HEK293 (cell line): ENCODE results near the gene NANS.

Experiments used
- CTCF ChIA-PET: fragments of 350-600 bp; formaldehyde crosslinking; extraction: SDS; loops from one replicate; lab custom pipeline; 2021; ENCODE audit warnings: antibody characterized with exemption; lab: Yijun Ruan, JAX
- POLR2A ChIA-PET: fragments of 300-600 bp; formaldehyde crosslinking; extraction: SDS; loops from one replicate; lab custom pipeline; 2020; ENCODE audit warnings: antibody characterized with exemption, inconsistent platforms; lab: Yijun Ruan, JAX
- H3K27ac ChIP-seq: fragments of 200-500 bp; sonication (Bioruptor generic); 2 replicates; pipeline ENCODE4 v1.5.1; 2014; ENCODE audit warnings: low read depth, low read length, control low read depth, inconsistent platforms; ENCODE audit errors: extremely low read depth
- H3K36me3 ChIP-seq, 2 experiments: fragments of 200-500 bp in 1 of 2; sonication (Bioruptor generic) in 1 of 2; 1 replicate in 1 of 2; 2 replicates in 1 of 2; pipeline ENCODE4 v1.5.1; 2014 to 2017; ENCODE audit warnings: inconsistent platforms in 2 of 2, low read length in 2 of 2; ENCODE audit not compliant: control insufficient read depth in 2 of 2, insufficient read depth in 1 of 2
- H3K4me1 ChIP-seq: fragments of 200-500 bp; sonication (Bioruptor generic); 2 replicates; pipeline ENCODE4 v1.5.1; 2014; ENCODE audit warnings: mild to moderate bottlenecking, low read length, inconsistent platforms; ENCODE audit not compliant: control insufficient read depth, insufficient read depth
- H3K4me3 ChIP-seq: 2 replicates; pipeline ENCODE4 v1.5.1; 2011; ENCODE audit warnings: low read depth, mild to moderate bottlenecking, control low read depth, low read length, moderate library complexity
- H3K9me3 ChIP-seq: fragments of 200-500 bp; sonication (Bioruptor generic); 2 replicates; pipeline ENCODE4 v1.5.1; 2014; ENCODE audit warnings: low read depth, low read length, inconsistent platforms; ENCODE audit not compliant: control insufficient read depth, insufficient read depth
- GLI2 ChIP-seq: fragments of 450-650 bp; formaldehyde crosslinking; IDR thresholded peaks from 2 replicates; pipeline ENCODE4; 2017; ENCODE audit warnings: missing biosample characterization, missing genetic modification characterization, low read depth, borderline replicate concordance
- IKZF3 ChIP-seq: fragments of 450-650 bp; IDR thresholded peaks from 2 replicates; pipeline ENCODE4 v1.5.0; 2018; ENCODE audit warnings: missing biosample characterization, mild to moderate bottlenecking, missing genetic modification characterization, moderate library complexity
- REPIN1 ChIP-seq: fragments of 450-650 bp; formaldehyde crosslinking; IDR thresholded peaks from 2 replicates; pipeline ENCODE4 v1.5.1; 2017; ENCODE audit warnings: missing biosample characterization, missing genetic modification characterization, low read depth
- ZBTB11 ChIP-seq: fragments of 450-650 bp; formaldehyde crosslinking; conservative IDR thresholded peaks from 2 replicates; pipeline ENCODE4 v1.5.1; 2016; ENCODE audit warnings: low read depth, missing biosample characterization, missing genetic modification characterization
- ZBTB17 ChIP-seq: fragments of 450-650 bp; formaldehyde crosslinking; IDR thresholded peaks from 2 replicates; pipeline ENCODE4 v1.5.1; 2016; ENCODE audit warnings: missing biosample characterization, missing genetic modification characterization
- ZBTB7A ChIP-seq: fragments of 450-650 bp; formaldehyde crosslinking; IDR thresholded peaks from 2 replicates; pipeline ENCODE4 v1.5.1; 2016; ENCODE audit warnings: low read depth, missing biosample characterization, missing genetic modification characterization
- ZFHX2 ChIP-seq: fragments of 450-650 bp; formaldehyde crosslinking; conservative IDR thresholded peaks from 2 replicates; pipeline ENCODE4 v1.5.1; 2016; ENCODE audit warnings: missing biosample characterization, missing genetic modification characterization
- ZIC2 ChIP-seq: fragments of 450-650 bp; formaldehyde crosslinking; IDR thresholded peaks from 2 replicates; pipeline ENCODE4 v1.5.1; 2016; ENCODE audit warnings: missing biosample characterization, missing genetic modification characterization
- ZNF138 ChIP-seq: fragments of 450-650 bp; formaldehyde crosslinking; IDR thresholded peaks from 2 replicates; pipeline ENCODE4 v1.5.1; 2016; ENCODE audit warnings: missing biosample characterization, missing genetic modification characterization, borderline replicate concordance
- ZNF239 ChIP-seq: fragments of 450-650 bp; formaldehyde crosslinking; IDR thresholded peaks from 2 replicates; pipeline ENCODE4 v1.5.1; 2016; ENCODE audit warnings: missing biosample characterization, missing genetic modification characterization
- ZNF302 ChIP-seq: fragments of 450-650 bp; formaldehyde crosslinking; IDR thresholded peaks from 2 replicates; pipeline ENCODE4 v1.5.1; 2016; ENCODE audit warnings: missing biosample characterization, missing genetic modification characterization, low read depth
- ZNF354C ChIP-seq: fragments of 450-650 bp; formaldehyde crosslinking; IDR thresholded peaks from 2 replicates; pipeline ENCODE4 v1.5.1; 2016; ENCODE audit warnings: missing biosample characterization, missing genetic modification characterization, low read depth, borderline replicate concordance
- ZNF404 ChIP-seq: fragments of 450-650 bp; formaldehyde crosslinking; IDR thresholded peaks from 2 replicates; pipeline ENCODE4 v1.5.1; 2017; ENCODE audit warnings: missing biosample characterization, missing genetic modification characterization
- ZNF510 ChIP-seq: fragments of 450-650 bp; formaldehyde crosslinking; IDR thresholded peaks from 2 replicates; pipeline ENCODE4 v1.5.1; 2018; ENCODE audit warnings: mild to moderate bottlenecking, missing genetic modification characterization, missing biosample characterization; ENCODE audit not compliant: insufficient replicate concordance
- ZNF561 ChIP-seq: fragments of 450-650 bp; IDR thresholded peaks from 2 replicates; pipeline ENCODE4 v1.5.1; 2018; ENCODE audit warnings: missing biosample characterization, missing genetic modification characterization, borderline replicate concordance
- ZNF621 ChIP-seq: fragments of 450-650 bp; formaldehyde crosslinking; IDR thresholded peaks from 2 replicates; pipeline ENCODE4 v1.5.1; 2017; ENCODE audit warnings: missing biosample characterization, missing genetic modification characterization
- ZNF654 ChIP-seq: fragments of 450-650 bp; formaldehyde crosslinking; IDR thresholded peaks from 2 replicates; pipeline ENCODE4 v1.5.1; 2016; ENCODE audit warnings: low read depth, missing biosample characterization, missing genetic modification characterization
- ZNF670 ChIP-seq: fragments of 450-650 bp; formaldehyde crosslinking; IDR thresholded peaks from 2 replicates; pipeline ENCODE4 v1.5.1; 2016; ENCODE audit warnings: missing biosample characterization, missing genetic modification characterization, low read depth
- ZNF776 ChIP-seq: fragments of 450-650 bp; formaldehyde crosslinking; IDR thresholded peaks from 2 replicates; pipeline ENCODE4 v1.5.0; 2017; ENCODE audit warnings: missing biosample characterization, missing genetic modification characterization, borderline replicate concordance
- ZSCAN30 ChIP-seq: fragments of 450-650 bp; IDR thresholded peaks from 2 replicates; pipeline ENCODE4 v1.5.1; 2018; ENCODE audit warnings: missing biosample characterization, mild to moderate bottlenecking, missing genetic modification characterization, moderate library complexity
- TF ChIP-seq, protein P1 (sequence below): fragments of 450-650 bp; formaldehyde crosslinking; IDR thresholded peaks from 2 replicates; pipeline ENCODE4 v1.5.1; 2016; ENCODE audit warnings: missing biosample characterization, missing genetic modification characterization
- TF ChIP-seq, protein P2 (sequence below): fragments of 450-650 bp; formaldehyde crosslinking; IDR thresholded peaks from 2 replicates; pipeline ENCODE4 v1.5.1; 2016; ENCODE audit warnings: missing biosample characterization, missing genetic modification characterization, borderline replicate concordance
- TF ChIP-seq, protein P3 (sequence below): fragments of 450-650 bp; formaldehyde crosslinking; IDR thresholded peaks from 2 replicates; pipeline ENCODE4 v1.5.1; 2017; ENCODE audit warnings: missing biosample characterization, missing genetic modification characterization

Gene NANS, protein sequence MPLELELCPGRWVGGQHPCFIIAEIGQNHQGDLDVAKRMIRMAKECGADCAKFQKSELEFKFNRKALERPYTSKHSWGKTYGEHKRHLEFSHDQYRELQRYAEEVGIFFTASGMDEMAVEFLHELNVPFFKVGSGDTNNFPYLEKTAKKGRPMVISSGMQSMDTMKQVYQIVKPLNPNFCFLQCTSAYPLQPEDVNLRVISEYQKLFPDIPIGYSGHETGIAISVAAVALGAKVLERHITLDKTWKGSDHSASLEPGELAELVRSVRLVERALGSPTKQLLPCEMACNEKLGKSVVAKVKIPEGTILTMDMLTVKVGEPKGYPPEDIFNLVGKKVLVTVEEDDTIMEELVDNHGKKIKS

DNA sequence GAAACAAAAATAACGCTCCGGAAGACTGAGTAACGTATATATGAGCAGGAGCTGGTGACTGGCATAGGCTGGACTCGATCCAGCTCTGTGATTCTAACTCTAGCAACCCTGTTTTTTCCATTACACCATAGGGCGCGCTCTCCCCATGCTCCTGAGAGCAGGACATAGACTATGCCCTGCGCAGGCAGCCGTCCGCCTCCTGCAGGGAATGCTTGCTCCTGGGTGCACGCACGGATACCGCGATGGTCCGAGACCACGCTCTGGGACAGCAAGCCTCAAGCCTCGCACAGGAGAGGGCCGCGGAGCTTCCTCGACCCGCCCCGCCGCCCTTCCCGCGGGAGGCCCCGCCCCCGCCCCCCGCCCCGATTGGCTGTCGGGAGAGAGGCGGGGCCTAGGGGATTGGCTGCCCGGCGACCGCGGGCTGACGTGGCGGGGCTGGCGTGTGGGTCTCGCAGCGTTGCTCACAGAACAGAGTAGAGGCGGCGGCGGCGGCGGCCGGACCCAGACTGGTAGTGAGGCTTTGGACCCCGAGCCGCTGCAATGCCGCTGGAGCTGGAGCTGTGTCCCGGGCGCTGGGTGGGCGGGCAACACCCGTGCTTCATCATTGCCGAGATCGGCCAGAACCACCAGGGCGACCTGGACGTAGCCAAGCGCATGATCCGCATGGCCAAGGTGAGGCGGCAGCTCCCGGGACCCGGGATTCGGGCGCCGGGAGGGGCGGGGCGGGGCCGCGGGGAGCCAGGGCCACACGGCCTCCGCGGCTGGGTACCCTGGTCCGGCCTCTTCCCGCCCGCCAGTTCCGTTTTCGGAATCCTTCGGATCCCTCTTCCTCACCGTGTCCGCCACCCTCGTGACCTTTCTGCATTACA is at the start of gene NANS:
Gene NANS (plus strand): TSS at position 464 of the 869 bp plus-strand sequence. CDS start 77 bp downstream, at position 541.
- ChIA-PET POLR2A (interaction anchor here (0.5 to 3.7 kb wide), 39 partner anchors 8 to 760 kb away, joined by 3 to 41 read pairs (median 4); partner anchors contain the start of genes ANP32B, CORO2A, TBC1D2 and TMOD1), CTCF (interaction anchor here (0.6 to 1.5 kb wide), 9 partner anchors 13 to 200 kb away, joined by 3 to 7 read pairs (median 4); no protein-coding TSS in a partner anchor)
- peaks cover 0 to 7% of the 10 kb centered on the region in 2 experiments; a peak in 2 of 3 replicates for H3K36me3 ChIP-seq
- H3K27ac ChIP-seq: peak within 1 kb of the TSS; percentile 47
- H3K4me3 ChIP-seq: peak within 1 kb of the TSS; percentile 83
- no peaks in the 10 kb centered on the region for H3K9me3 ChIP-seq
- H3K4me1 ChIP-seq: no peaks in the 10 kb centered on the region
- no peak for TF ChIP-seq ZNF621 (tag by site-specific recombination)
- TF ChIP-seq GLI2 (tag by site-specific recombination): no peak
- TF ChIP-seq, protein P1, sequence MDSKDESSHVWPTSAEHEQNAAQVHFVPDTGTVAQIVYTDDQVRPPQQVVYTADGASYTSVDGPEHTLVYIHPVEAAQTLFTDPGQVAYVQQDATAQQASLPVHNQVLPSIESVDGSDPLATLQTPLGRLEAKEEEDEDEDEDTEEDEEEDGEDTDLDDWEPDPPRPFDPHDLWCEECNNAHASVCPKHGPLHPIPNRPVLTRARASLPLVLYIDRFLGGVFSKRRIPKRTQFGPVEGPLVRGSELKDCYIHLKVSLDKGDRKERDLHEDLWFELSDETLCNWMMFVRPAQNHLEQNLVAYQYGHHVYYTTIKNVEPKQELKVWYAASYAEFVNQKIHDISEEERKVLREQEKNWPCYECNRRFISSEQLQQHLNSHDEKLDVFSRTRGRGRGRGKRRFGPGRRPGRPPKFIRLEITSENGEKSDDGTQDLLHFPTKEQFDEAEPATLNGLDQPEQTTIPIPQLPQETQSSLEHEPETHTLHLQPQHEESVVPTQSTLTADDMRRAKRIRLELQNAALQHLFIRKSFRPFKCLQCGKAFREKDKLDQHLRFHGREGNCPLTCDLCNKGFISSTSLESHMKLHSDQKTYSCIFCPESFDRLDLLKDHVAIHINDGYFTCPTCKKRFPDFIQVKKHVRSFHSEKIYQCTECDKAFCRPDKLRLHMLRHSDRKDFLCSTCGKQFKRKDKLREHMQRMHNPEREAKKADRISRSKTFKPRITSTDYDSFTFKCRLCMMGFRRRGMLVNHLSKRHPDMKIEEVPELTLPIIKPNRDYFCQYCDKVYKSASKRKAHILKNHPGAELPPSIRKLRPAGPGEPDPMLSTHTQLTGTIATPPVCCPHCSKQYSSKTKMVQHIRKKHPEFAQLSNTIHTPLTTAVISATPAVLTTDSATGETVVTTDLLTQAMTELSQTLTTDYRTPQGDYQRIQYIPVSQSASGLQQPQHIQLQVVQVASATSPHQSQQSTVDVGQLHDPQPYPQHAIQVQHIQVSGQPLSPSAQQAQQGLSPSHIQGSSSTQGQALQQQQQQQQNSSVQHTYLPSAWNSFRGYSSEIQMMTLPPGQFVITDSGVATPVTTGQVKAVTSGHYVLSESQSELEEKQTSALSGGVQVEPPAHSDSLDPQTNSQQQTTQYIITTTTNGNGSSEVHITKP (tag by site-specific recombination): peak; percentile 87
- no peak for TF ChIP-seq ZNF776 (tag by site-specific recombination)
- no peak; the same call in 1 of the 2 replicates for TF ChIP-seq ZBTB7A (tag by site-specific recombination)
- no peak for TF ChIP-seq ZNF404
- peak; percentile 77 for TF ChIP-seq IKZF3 (tag by site-specific recombination)
- TF ChIP-seq ZIC2 (tag by site-specific recombination): peak; percentile 78
- TF ChIP-seq, protein P2, sequence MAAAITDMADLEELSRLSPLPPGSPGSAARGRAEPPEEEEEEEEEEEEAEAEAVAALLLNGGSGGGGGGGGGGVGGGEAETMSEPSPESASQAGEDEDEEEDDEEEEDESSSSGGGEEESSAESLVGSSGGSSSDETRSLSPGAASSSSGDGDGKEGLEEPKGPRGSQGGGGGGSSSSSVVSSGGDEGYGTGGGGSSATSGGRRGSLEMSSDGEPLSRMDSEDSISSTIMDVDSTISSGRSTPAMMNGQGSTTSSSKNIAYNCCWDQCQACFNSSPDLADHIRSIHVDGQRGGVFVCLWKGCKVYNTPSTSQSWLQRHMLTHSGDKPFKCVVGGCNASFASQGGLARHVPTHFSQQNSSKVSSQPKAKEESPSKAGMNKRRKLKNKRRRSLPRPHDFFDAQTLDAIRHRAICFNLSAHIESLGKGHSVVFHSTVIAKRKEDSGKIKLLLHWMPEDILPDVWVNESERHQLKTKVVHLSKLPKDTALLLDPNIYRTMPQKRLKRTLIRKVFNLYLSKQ (tag by site-specific recombination): no peak
- 0 out of 2 replicates have a peak, but pooled peaks have one; percentile 7 for TF ChIP-seq ZSCAN30 (tag by site-specific recombination)
- TF ChIP-seq ZNF239 (tag by site-specific recombination): no peak
- TF ChIP-seq ZNF654 (tag by site-specific recombination): no peak
- TF ChIP-seq ZNF138 (tag by site-specific recombination): no peak
- peak; percentile 70 for TF ChIP-seq ZBTB17 (tag by site-specific recombination)
- TF ChIP-seq ZNF561 (tag by site-specific recombination): peak; percentile 42; the same call in 1 of the 2 replicates
- peak; percentile 46 for TF ChIP-seq ZBTB11 (tag by site-specific recombination)
- TF ChIP-seq ZFHX2 (tag by site-specific recombination): 0 out of 2 replicates have a peak, but pooled peaks have one; percentile 10
- TF ChIP-seq, protein P3, sequence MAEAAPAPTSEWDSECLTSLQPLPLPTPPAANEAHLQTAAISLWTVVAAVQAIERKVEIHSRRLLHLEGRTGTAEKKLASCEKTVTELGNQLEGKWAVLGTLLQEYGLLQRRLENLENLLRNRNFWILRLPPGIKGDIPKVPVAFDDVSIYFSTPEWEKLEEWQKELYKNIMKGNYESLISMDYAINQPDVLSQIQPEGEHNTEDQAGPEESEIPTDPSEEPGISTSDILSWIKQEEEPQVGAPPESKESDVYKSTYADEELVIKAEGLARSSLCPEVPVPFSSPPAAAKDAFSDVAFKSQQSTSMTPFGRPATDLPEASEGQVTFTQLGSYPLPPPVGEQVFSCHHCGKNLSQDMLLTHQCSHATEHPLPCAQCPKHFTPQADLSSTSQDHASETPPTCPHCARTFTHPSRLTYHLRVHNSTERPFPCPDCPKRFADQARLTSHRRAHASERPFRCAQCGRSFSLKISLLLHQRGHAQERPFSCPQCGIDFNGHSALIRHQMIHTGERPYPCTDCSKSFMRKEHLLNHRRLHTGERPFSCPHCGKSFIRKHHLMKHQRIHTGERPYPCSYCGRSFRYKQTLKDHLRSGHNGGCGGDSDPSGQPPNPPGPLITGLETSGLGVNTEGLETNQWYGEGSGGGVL: no peak
- no peak for TF ChIP-seq ZNF510
- TF ChIP-seq ZNF354C (tag by site-specific recombination): no peak
- TF ChIP-seq ZNF670 (tag by site-specific recombination): no peak
- no peak for TF ChIP-seq REPIN1 (tag by site-specific recombination)
- TF ChIP-seq ZNF302 (tag by site-specific recombination): no peak
